GDM1 (cell line): ENCODE data around the gene TNS4.

ENCODE experiments used
- DNase-seq: peaks from one replicate; lab custom pipeline; 2025; lab: John Stamatoyannopoulos, UW

TNS4 gene

GRCh38 chr17:40493697-40494096 is 7.7 kb downstream of the TNS4 start:
- DNase-seq, result no peak

- no peak for DNase-seq
Observed at GRCh38 chr17:40491486-40491885, 9.9 kb downstream of the TNS4 start.

DNA sequence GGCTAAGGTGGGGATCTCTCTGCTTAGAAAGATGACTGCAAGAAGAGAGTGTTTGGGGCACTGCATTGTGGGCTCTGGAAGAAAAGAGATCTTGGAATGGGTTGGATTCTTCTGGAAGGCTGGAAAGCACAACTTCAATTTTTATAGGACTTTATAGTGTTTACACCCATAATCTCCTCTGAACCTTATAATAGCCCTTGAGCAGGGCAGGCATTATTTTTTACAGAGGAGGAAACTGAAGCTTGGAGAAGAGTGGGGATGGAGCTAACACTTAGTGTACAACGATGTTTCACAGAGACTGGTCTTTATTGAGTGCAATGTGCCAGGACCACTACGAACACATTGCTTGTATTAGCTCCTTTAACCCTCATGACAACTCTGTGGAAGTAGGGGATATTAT is 10.4 kb downstream of the TNS4 start:
- DNase-seq, result no peak

GRCh38 chr17:40490289-40490853 is 11.1 kb downstream of the TNS4 start:
- DNase-seq, result no peak

GRCh38 chr17:40487371-40488020 is 13.9 kb downstream of the TNS4 start:
- no peak for DNase-seq

DNA sequence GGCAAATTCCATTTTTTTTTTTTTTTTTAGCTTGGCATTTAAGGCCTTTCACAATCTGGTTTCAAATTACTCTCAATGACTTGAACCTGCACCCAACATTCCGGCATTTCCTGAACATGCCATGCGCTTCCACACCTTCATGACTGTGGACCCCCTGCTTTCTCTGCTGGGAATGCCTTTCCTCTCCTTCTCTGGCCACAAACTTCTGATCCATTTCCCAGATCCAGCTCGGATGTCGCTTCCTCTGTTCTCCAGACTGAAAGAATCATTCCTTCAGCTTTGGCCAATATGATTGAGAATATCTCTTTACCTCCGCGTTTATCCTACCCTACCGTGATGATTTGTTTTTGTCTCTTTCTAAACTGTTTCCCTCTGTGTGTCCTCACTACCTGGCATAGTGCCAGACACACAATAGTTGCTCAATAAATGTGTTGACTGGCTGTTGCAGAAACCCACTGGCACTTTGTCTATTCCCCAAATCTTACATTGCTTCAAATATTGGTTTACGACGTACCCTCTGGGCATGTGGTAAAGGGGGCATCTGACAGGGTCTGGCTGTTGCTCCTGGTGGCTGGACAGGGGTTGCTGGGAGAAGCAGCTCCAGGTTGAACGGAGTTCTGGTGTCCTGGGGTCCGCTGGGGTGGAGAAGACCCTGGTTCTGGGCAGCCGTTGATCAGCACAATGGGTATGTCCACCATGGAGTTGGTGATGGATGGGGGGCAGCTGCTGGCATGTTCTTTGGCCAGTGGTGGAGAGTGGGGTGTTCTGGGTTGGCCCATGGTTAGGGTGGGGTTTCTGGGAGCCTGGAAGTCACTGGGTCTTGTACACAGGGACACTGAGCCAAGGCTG is 14.7 kb downstream of the TNS4 start:
- no peak for DNase-seq

- no peak for DNase-seq
Observed at GRCh38 chr17:40485851-40486521, 15.4 kb downstream of the TNS4 start.

GRCh38 chr17:40484973-40485530 is 16.4 kb downstream of the TNS4 start:
- no peak for DNase-seq

GRCh38 chr17:40484285-40484972 is 17.0 kb downstream of the TNS4 start:
- no peak for DNase-seq

DNA sequence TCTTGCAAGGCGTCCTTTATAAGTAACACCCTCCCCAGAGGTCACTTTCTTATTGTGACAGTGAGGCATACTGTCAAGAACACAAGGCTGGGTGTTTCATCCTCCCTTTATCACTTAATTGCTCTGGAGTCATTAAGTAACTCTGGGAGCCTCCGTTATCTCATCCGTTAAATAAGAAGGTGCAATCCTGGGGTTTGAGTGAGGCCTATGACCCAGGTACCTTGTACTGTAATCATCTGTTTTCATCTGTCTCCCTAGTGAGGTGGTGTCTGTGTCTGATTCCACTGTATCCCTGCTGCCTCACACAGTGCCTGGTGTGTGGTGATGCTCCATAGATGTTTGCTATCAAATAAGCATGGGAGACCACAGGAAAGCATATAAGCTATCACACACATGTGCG is 17.7 kb downstream of the TNS4 start:
- no peak for DNase-seq

- DNase-seq, result no peak
Observed at GRCh38 chr17:40482722-40483121, 18.7 kb downstream of the TNS4 start.

DNA sequence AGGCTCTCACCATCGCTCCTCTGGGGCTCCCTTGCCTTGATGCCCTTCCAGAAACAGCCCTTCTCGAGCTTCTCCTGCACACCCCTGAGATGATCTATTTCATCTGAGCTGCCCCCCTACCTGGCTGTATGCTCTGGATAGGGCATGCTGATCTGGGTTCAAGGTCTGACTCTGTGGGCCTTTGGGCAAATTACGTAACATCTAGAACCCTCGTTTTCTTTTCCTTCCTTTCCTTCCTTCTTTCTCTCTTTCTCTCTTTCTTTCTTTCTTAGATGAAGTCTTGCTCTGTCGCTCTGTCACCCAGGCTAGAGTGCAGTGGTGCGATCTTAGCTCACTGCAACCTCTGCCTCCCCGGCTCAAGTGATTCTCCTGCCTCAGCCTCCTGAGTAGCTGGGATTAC is 20.3 kb downstream of the TNS4 start:
- no peak for DNase-seq

- DNase-seq, result peak; percentile 29
Observed at GRCh38 chr17:40480501-40481003, 20.9 kb downstream of the TNS4 start.

GRCh38 chr17:40479754-40480480 is 21.5 kb downstream of the TNS4 start:
- peak; percentile 30 for DNase-seq

DNA sequence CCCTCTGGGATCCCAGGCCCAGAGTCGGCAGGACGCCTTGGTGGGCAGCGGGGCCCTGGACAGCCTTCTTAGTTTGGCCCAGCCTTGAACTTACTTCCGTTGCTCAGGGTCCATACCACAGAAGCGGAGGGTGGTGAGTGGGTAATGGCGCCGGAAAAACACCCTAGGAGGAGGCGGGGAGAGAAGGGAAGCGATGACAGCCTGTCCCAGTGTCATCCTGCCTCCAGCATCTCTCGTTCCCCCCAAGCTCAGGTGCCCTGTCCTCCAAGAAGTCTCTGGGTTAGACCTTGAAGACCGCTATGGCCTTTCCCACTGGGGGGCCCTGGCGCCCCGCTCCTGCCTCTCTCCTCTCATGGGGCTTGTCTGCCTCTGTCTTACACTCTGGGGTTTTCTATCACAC is 22.9 kb downstream of the TNS4 start:
- DNase-seq, result no peak

DNA sequence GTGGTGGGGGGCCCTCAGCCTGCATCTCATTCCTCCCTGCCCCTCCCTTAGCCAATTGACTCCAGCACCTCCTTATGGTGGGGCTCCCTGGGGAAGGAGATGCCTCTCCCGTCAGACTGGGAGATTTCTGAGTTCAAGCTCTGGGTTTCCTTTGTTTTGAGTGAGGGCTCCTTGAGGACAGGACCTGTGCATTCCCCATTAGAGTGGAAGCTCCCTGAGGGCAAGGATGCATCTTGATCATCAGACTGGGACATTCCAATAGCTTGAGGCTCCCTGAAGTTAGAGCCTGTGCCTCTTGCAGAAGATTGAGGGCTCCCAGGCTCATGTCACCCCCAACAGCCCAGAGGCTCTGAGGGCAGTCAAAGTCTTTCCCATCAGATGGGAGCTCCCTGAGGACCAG is 23.6 kb downstream of the TNS4 start:
- no peak for DNase-seq

DNA sequence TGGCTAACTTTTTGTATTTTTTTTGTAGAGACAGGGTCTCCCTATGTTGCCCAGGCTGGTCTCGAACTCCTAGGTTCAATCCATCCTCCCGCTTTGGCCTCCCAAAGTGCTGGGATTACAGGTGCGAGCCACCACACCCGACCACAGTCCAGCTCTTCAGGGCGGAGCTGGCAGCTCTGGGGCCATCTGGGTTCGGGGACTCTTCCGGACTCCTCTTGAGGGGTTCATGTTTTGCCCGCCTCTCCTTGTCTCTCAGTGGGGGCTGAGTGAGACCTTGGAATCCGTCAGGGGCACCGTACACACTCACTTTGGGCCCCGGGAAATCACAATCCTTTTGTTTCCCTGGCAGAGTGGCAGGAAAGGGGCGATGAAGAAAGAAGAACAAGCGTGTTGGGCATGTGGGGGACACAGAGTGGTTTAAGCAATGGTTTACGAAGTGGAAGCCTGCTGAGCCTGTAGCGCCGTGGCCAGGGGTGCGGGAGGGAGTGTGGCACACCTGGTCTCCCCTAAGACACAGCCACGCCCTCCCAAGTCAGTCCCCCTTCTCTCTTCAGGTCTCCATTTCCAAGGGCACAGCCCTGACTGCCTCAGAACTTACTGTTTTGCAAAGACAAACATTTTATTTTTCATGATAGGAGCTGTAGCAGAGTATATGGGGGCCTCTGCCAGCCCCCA is 26.1 kb downstream of the TNS4 start:
- DNase-seq, result no peak

DNA sequence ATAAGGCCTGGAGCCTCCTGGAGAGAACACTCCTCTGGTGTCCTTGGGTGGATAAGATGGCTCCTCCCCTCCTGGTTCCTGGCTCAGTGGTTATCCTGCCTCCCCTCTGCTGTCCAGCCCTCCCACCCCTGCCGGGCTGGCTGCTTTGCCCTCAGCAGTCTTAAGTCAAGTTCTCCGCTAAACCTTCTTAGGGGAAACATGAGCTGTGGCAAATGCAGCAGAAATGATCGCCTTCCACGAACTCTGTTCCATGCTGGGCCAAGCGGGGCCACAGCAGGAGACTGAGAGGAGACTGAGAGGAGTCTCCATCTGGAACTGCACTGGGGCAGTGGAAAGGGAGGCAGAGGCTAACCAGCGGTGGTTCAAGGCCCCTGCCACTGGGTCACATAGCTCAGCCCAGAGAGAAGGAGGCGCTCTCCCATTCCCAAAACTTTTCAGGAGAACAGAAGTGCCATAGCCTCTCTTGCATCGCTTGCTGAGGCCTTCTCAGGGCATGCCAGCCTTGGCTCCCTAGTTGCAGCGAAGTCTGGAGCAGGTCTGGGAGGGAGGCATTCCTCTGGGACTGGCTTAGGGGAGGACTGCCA is 26.9 kb downstream of the TNS4 start:
- DNase-seq, result no peak

DNA sequence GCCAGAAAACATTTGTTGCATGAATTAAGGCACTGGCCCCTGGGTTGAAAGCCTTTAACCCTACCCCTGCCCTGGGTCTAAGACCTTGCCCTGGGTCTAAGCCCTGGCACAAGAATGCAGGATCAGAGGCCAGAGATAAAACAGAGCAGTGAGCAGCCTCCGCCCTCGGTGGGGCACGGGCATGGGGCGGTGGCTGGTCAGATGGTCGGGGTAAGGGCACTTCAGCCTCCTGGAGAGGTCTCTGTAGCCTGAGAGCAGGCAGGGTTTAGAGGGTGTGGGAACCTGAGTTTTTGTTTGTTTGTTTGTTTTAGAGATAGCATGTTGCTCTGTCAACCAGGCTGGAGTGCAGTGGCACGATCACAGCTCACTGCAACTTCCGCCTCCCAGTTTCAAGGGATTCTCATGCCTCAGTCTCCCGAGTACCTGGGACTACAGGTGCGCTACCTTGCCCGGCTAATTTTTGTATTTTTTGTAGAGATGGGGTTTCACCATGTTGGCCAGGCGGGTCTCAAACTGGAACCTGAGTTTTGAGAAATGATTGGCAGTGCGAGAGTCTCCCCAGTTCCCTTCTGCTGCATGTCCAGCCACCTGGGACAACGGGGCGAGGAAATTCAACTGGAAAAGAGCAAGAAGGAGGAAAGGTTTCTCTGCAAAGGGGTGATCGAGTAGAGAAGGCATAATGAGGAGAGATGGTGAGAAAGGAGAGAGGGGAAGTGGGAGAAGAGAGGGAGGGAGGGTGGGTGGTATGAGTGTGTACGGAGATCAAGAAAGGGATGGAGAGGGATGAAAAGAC is 27.7 kb downstream of the TNS4 start:
- no peak for DNase-seq
